DOHH2 (cell line): ENCODE measurements around the gene LRRC4B.

Experiments
- EZH2phosphoT487 ChIP-seq: fragments of 200-600 bp; sonication (generic); IDR thresholded peaks from 2 replicates; pipeline ENCODE4 v1.6.1; 2017; ENCODE audit warnings: borderline replicate concordance, mild to moderate bottlenecking, antibody characterized with exemption, low read length, moderate library complexity, mixed read lengths
- TF ChIP-seq, protein P1 (sequence below): fragments of 200-600 bp; sonication (generic); IDR thresholded peaks from one replicate; pipeline ENCODE4 v1.5.1; 2014; ENCODE audit warnings: antibody characterized with exemption, mild to moderate bottlenecking, low read depth, low read length; ENCODE audit not compliant: poor library complexity, severe bottlenecking

DNA sequence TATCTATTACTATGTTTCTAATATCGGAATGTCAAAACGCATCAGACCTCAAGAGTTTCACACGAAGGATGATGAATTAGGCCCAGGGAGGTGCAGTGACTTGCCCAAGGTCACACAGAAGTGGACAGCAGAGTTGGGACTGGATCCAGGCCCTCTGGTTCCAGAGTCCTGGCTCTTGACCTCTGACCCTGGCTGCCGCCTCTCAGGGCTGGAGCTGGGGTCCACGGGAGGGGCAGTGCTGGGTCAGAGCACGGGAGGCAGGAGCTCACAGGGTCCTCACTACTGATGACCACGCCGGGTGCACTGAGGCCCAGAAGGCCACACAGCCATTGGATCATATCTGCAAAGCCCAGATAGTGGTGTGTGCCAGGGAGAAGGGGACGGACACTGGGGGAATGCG, 45.4 kb downstream of the LRRC4B start:
- TF ChIP-seq, protein P1, sequence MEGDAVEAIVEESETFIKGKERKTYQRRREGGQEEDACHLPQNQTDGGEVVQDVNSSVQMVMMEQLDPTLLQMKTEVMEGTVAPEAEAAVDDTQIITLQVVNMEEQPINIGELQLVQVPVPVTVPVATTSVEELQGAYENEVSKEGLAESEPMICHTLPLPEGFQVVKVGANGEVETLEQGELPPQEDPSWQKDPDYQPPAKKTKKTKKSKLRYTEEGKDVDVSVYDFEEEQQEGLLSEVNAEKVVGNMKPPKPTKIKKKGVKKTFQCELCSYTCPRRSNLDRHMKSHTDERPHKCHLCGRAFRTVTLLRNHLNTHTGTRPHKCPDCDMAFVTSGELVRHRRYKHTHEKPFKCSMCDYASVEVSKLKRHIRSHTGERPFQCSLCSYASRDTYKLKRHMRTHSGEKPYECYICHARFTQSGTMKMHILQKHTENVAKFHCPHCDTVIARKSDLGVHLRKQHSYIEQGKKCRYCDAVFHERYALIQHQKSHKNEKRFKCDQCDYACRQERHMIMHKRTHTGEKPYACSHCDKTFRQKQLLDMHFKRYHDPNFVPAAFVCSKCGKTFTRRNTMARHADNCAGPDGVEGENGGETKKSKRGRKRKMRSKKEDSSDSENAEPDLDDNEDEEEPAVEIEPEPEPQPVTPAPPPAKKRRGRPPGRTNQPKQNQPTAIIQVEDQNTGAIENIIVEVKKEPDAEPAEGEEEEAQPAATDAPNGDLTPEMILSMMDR: no peak
- no peak for TF ChIP-seq EZH2phosphoT487
